ENCODE measurements around the gene STK26. TPM values are rescaled to one million over a fixed set of nuclear protein-coding genes. Genes with fewer than 3 reads are reported as not detected.

The STK26 gene
- total and polyA plus RNA-seq, 2 donors = 48.1 to 79.0 TPM

DNA sequence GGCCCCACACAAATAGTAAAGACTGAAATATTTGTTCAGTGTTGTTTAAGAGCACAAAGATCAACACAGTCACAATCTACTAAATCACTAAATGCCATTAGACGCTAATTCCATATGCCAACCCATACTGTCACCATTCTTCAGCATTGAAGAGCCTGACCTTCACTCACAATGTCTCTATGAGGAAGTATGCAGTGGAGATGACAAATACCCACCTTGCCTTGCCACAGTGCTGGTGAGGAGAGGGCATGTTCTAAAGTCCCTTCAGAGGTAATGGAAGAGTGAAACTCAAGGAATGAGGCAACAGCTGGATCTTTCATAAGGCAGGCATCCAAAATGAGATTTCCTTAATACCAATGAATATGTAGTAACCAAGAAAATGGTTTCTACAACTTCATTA lies 54.3 kb downstream of the STK26 start:
- Histone ChIP-seq H3K4me3 (ENCODE audit: low read length in 2 of 2) (no peak overlapping the region), H3K27ac (ENCODE audit: low read depth in 1 of 2, low read length in 1 of 2) (no peak overlapping the region), H3K9me3 (ENCODE audit: control insufficient read depth in 2 of 2, insufficient read depth in 1 of 2, low read length in 1 of 2) (no peaks in the 10 kb centered on the region), H3K4me1 (ENCODE audit: control insufficient read depth in 2 of 2, insufficient read depth in 2 of 2, low read length in 2 of 2) (no peaks in the 10 kb centered on the region), H3K36me3 (ENCODE audit: control insufficient read depth in 2 of 2, insufficient read depth in 2 of 2, low read length in 1 of 2) (peaks cover 0 to 7% of the 10 kb centered on the region in 2 donors), H3K27me3 (ENCODE audit: control insufficient read depth in 2 of 2, insufficient read depth in 1 of 2, low read length in 1 of 2) (no peaks in the 10 kb centered on the region)
- no peak for DNase-seq (ENCODE audit: low read depth in 6 of 9, low spot score in 9 of 9)
- WGBS = 97% methylated on average over 1 of the region's 1 CpG

DNA sequence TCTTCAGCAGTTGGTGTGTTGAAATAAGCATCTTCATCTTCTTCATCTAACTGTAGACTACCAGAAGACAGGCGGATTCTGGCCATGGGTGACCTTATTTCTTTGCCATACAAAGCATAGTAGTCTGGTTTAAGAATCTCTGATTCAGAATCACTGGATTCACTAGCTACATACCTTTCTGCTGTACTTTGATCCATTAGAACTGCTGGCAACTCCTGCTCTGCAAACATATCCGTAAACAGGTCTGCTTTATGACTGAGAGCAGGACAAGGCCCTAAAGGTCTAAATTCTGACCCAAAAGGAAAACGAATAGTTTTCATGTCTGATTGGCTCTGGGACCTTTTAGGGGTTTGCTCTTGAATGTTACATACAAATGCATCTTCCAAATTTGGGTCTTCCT lies 54.8 kb downstream of the STK26 start:
- WGBS = 99% methylated on average over 3 of the region's 3 CpGs
- Histone ChIP-seq H3K27me3 (ENCODE audit: control insufficient read depth in 2 of 2, insufficient read depth in 1 of 2, low read length in 1 of 2) (no peaks in the 10 kb centered on the region), H3K9me3 (ENCODE audit: control insufficient read depth in 2 of 2, insufficient read depth in 1 of 2, low read length in 1 of 2) (no peaks in the 10 kb centered on the region), H3K27ac (ENCODE audit: low read depth in 1 of 2, low read length in 1 of 2) (no peak overlapping the region), H3K36me3 (ENCODE audit: control insufficient read depth in 2 of 2, insufficient read depth in 2 of 2, low read length in 1 of 2) (peaks cover 0 to 4% of the 10 kb centered on the region in 2 donors), H3K4me3 (ENCODE audit: low read length in 2 of 2) (no peak overlapping the region), H3K4me1 (ENCODE audit: control insufficient read depth in 2 of 2, insufficient read depth in 2 of 2, low read length in 2 of 2) (no peaks in the 10 kb centered on the region)
- DNase-seq (ENCODE audit: low read depth in 6 of 9, low spot score in 9 of 9) = no peak

DNA sequence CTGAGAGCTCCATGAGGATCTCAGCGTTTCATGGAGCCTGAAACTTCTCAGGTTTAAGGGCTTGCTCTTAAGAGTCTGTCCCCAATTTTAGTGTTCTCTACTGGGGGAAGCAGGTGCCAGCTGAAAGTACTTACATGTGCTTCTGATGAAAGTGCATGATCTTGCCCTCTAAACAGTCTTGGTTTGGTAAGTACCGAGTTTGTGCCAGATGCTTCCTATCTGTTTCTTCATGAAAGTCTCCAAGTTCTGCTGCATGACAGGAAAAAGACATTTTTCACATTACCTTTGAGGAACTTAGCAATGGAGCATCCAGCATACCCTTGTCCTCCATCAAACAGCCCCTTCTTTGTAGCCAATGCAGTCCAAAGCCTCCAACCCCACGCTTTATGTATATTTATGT lies 62.7 kb downstream of the STK26 start:
- no peaks in the 10 kb centered on the region for H3K27me3 ChIP-seq (ENCODE audit: control insufficient read depth in 2 of 2, insufficient read depth in 1 of 2, low read length in 1 of 2)
- H3K9me3 ChIP-seq (ENCODE audit: control insufficient read depth in 2 of 2, insufficient read depth in 1 of 2, low read length in 1 of 2) = no peaks in the 10 kb centered on the region
- no peak for DNase-seq (ENCODE audit: low read depth in 6 of 9, low spot score in 9 of 9)
- H3K4me3 ChIP-seq (ENCODE audit: low read length in 2 of 2) = no peak overlapping the region
- no peaks in the 10 kb centered on the region for H3K36me3 ChIP-seq (ENCODE audit: control insufficient read depth in 2 of 2, insufficient read depth in 2 of 2, low read length in 1 of 2)
- H3K4me1 ChIP-seq (ENCODE audit: control insufficient read depth in 2 of 2, insufficient read depth in 2 of 2, low read length in 2 of 2) = no peaks in the 10 kb centered on the region
- WGBS = 13% methylated on average over 3 of the region's 3 CpGs
- H3K27ac ChIP-seq (ENCODE audit: low read depth in 1 of 2, low read length in 1 of 2) = no peak overlapping the region

DNA sequence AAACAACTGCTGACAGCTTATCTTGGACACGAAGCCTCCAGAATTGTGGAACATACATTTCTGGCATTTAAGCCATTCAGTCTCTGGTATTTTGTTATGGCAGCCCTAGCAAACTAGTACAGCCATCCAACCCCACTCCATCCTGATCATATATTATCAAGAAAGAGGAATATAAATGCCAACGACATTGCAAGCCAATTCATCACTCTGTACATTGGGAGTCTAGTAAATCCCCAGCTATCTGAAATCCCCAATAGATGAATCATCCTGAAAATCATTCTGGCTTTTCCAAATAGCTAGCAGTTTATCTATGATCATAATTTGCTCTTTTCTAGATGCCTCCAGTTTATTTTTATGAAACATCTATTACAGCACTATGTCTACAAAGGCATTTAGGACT lies 63.6 kb downstream of the STK26 start:
- H3K4me1 ChIP-seq (ENCODE audit: control insufficient read depth in 2 of 2, insufficient read depth in 2 of 2, low read length in 2 of 2) = no peaks in the 10 kb centered on the region
- WGBS = 90% methylated on average over 2 of the region's 2 CpGs
- H3K36me3 ChIP-seq (ENCODE audit: control insufficient read depth in 2 of 2, insufficient read depth in 2 of 2, low read length in 1 of 2) = no peaks in the 10 kb centered on the region
- no peaks in the 10 kb centered on the region for H3K27me3 ChIP-seq (ENCODE audit: control insufficient read depth in 2 of 2, insufficient read depth in 1 of 2, low read length in 1 of 2)
- DNase-seq (ENCODE audit: low read depth in 6 of 9, low spot score in 9 of 9) = no peak
- H3K4me3 ChIP-seq (ENCODE audit: low read length in 2 of 2) = no peak overlapping the region
- no peaks in the 10 kb centered on the region for H3K9me3 ChIP-seq (ENCODE audit: control insufficient read depth in 2 of 2, insufficient read depth in 1 of 2, low read length in 1 of 2)
- H3K27ac ChIP-seq (ENCODE audit: low read depth in 1 of 2, low read length in 1 of 2) = no peak overlapping the region

DNA sequence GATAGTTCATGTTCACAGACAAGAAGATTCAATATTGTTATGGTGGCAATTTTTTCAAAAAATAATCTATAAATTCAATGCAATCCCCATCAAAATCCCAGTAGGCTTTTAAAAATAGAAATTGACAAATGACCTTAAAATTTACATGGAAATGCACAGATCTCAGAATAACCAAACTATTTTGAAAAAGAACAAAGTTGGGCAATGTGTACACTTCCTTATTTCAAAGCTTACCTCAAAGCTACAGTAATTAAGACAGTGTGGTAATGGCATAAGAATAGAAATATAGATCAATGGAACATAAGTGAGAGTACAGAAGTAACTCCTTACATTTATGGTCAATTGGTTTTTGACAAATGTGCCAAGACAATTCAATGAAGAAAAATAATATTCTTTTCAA lies 65.8 kb downstream of the STK26 start:
- no peak for DNase-seq (ENCODE audit: low read depth in 6 of 9, low spot score in 9 of 9)
- H3K4me1 ChIP-seq (ENCODE audit: control insufficient read depth in 2 of 2, insufficient read depth in 2 of 2, low read length in 2 of 2) = no peaks in the 10 kb centered on the region
- no peaks in the 10 kb centered on the region for H3K36me3 ChIP-seq (ENCODE audit: control insufficient read depth in 2 of 2, insufficient read depth in 2 of 2, low read length in 1 of 2)
- no peak overlapping the region for H3K27ac ChIP-seq (ENCODE audit: low read depth in 1 of 2, low read length in 1 of 2)
- no peaks in the 10 kb centered on the region for H3K27me3 ChIP-seq (ENCODE audit: control insufficient read depth in 2 of 2, insufficient read depth in 1 of 2, low read length in 1 of 2)
- H3K9me3 ChIP-seq (ENCODE audit: control insufficient read depth in 2 of 2, insufficient read depth in 1 of 2, low read length in 1 of 2) = no peaks in the 10 kb centered on the region
- H3K4me3 ChIP-seq (ENCODE audit: low read length in 2 of 2) = no peak overlapping the region

DNA sequence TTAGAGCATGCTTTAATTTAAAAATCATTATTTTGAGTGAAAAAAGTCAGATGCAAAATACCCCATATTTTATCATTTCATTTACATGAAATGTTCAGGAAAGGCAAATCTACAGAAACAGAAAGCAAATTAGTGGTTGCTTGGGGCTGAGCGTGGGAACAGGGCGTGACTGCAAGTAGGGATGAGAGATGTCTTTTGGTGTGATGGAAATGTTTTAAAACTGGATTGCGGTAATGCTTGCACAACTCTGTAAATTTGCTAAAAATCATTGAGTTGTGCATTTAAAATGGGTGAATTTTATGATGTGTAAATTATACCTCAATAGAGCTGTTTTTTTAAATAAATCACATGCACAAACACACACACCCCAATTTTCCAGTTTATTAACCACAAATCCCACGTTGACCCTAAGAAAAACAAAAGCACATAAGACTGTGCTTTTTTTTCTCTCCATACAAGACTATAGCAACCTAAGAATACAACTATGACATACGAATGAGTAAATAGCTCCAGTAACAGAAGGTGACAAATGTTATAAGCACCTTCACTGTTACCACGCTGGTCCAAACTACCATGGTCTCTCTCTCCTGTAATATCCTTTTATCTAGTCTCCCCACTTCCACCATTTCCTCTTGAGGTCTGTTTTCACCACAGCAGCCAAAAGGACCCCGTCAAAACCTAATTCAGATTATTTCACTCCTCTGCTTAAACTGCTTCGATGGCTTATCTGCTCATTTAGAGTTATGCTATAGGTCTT lies 67.5 kb downstream of the STK26 start:
- H3K4me1 ChIP-seq (ENCODE audit: control insufficient read depth in 2 of 2, insufficient read depth in 2 of 2, low read length in 2 of 2) = no peaks in the 10 kb centered on the region
- H3K9me3 ChIP-seq (ENCODE audit: control insufficient read depth in 2 of 2, insufficient read depth in 1 of 2, low read length in 1 of 2) = no peaks in the 10 kb centered on the region
- no peak overlapping the region for H3K4me3 ChIP-seq (ENCODE audit: low read length in 2 of 2)
- H3K27ac ChIP-seq (ENCODE audit: low read depth in 1 of 2, low read length in 1 of 2) = no peak overlapping the region
- no peak for DNase-seq (ENCODE audit: low read depth in 6 of 9, low spot score in 9 of 9)
- H3K27me3 ChIP-seq (ENCODE audit: control insufficient read depth in 2 of 2, insufficient read depth in 1 of 2, low read length in 1 of 2) = no peaks in the 10 kb centered on the region
- H3K36me3 ChIP-seq (ENCODE audit: control insufficient read depth in 2 of 2, insufficient read depth in 2 of 2, low read length in 1 of 2) = no peaks in the 10 kb centered on the region
- WGBS = 23% methylated on average over 8 of the region's 8 CpGs

DNA sequence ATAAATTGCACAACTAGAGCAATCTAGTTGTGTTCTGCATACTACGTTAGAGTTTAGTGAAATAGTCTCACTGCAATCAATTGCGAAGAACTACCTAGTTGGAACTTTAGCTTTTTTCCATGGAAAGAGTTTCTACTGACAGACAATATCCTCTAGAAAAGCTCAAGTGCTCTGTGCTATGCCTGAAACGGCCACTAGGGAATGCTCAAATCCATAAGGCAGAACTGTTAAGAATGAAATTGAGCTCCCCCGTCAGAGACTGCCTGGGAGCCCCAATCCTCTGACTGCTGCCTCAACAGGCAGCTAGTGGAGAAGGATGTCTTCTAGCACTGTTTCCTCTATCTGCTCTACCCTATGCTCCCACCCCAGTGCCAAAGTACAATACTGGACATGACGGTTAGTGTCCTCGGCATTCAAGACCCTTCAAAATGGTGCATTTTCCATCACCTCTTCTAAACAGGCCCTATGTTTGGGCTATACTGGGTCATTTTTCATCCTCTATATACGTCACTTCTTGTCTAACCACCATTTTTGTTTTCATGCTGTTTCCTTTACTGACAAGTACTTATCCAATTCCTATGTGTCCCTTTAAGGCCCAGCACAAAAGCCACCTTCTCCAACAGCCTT lies 69.5 kb downstream of the STK26 start:
- H3K4me3 ChIP-seq (ENCODE audit: low read length in 2 of 2) = no peak overlapping the region
- no peaks in the 10 kb centered on the region for H3K9me3 ChIP-seq (ENCODE audit: control insufficient read depth in 2 of 2, insufficient read depth in 1 of 2, low read length in 1 of 2)
- H3K27me3 ChIP-seq (ENCODE audit: control insufficient read depth in 2 of 2, insufficient read depth in 1 of 2, low read length in 1 of 2) = no peaks in the 10 kb centered on the region
- H3K4me1 ChIP-seq (ENCODE audit: control insufficient read depth in 2 of 2, insufficient read depth in 2 of 2, low read length in 2 of 2) = no peaks in the 10 kb centered on the region
- H3K36me3 ChIP-seq (ENCODE audit: control insufficient read depth in 2 of 2, insufficient read depth in 2 of 2, low read length in 1 of 2) = no peaks in the 10 kb centered on the region
- no peak overlapping the region for H3K27ac ChIP-seq (ENCODE audit: low read depth in 1 of 2, low read length in 1 of 2)
- DNase-seq (ENCODE audit: low read depth in 6 of 9, low spot score in 9 of 9) = peak; percentile 9 to 74 (median 32)
- 55% methylated on average over 7 of the region's 7 CpGs for WGBS

DNA sequence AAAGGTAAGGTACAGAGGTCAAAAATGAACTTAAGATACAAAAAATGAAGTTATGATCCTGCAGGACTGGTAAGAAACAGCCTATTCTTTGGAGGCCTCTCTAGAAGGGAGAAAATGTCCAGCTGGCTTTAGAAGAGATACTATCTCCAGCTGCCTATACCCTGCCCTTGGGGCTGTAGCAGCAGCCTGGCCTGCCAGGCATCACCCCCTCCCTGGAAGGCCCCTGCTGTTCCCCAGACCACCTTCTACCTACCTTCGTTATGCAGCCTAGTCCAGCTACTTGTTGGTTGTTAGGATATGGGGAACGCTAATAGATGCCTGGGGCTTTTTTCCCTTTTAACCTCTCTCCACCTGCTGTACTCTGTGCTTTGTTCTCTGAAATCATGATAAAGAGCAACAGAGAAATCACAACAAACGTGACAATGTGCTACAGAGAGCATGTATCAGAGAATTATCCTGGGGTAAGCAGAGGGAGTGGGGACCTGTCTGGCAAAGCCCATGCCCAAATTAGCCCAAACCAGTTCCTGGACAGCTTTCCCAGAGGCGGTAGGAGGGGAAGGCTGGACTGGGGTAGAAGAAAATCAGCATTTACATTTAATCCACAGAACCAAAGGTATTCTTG lies 70.2 kb downstream of the STK26 start:
- Histone ChIP-seq H3K36me3 (ENCODE audit: control insufficient read depth in 2 of 2, insufficient read depth in 2 of 2, low read length in 1 of 2) (no peaks in the 10 kb centered on the region), H3K27ac (ENCODE audit: low read depth in 1 of 2, low read length in 1 of 2) (no peak overlapping the region), H3K4me3 (ENCODE audit: low read length in 2 of 2) (no peak overlapping the region), H3K9me3 (ENCODE audit: control insufficient read depth in 2 of 2, insufficient read depth in 1 of 2, low read length in 1 of 2) (no peaks in the 10 kb centered on the region), H3K27me3 (ENCODE audit: control insufficient read depth in 2 of 2, insufficient read depth in 1 of 2, low read length in 1 of 2) (no peaks in the 10 kb centered on the region), H3K4me1 (ENCODE audit: control insufficient read depth in 2 of 2, insufficient read depth in 2 of 2, low read length in 2 of 2) (no peaks in the 10 kb centered on the region)
- DNase-seq (ENCODE audit: low read depth in 6 of 9, low spot score in 9 of 9) = no peak
- 96% methylated on average over 4 of the region's 4 CpGs for WGBS

DNA sequence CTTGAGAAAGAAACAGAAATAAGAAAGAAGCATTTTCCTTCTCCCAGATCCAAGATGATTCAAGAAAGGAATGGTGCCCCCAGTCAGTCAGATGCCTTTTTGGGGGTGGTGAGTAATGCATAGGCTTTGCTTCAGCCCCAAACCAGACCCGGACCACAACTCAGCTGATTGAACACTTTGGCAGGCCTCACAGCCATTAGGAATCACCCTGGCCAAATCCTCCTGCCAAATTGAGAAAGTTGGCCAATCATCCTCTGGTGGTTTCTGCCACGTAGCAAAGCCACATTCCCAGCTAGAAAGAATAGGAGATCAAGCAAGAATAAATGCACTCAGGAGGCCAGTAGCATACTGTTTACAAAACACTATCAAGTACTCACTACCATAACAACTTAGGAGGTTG lies 71.1 kb downstream of the STK26 start:
- no peak overlapping the region for H3K27ac ChIP-seq (ENCODE audit: low read depth in 1 of 2, low read length in 1 of 2)
- H3K36me3 ChIP-seq (ENCODE audit: control insufficient read depth in 2 of 2, insufficient read depth in 2 of 2, low read length in 1 of 2) = no peaks in the 10 kb centered on the region
- H3K4me3 ChIP-seq (ENCODE audit: low read length in 2 of 2) = no peak overlapping the region
- H3K9me3 ChIP-seq (ENCODE audit: control insufficient read depth in 2 of 2, insufficient read depth in 1 of 2, low read length in 1 of 2) = no peaks in the 10 kb centered on the region
- no peaks in the 10 kb centered on the region for H3K4me1 ChIP-seq (ENCODE audit: control insufficient read depth in 2 of 2, insufficient read depth in 2 of 2, low read length in 2 of 2)
- no peak for DNase-seq (ENCODE audit: low read depth in 6 of 9, low spot score in 9 of 9)
- 94% methylated on average over 2 of the region's 2 CpGs for WGBS
- H3K27me3 ChIP-seq (ENCODE audit: control insufficient read depth in 2 of 2, insufficient read depth in 1 of 2, low read length in 1 of 2) = no peaks in the 10 kb centered on the region
